C1 segment of cervical spinal cord (tissue), 14 donors: ENCODE measurements around the gene VPS54.
"Not testable (repeated sequence)": the region's sequence is repeated elsewhere in the genome, so short reads cannot be mapped to it uniquely, and the experiment has no call there.

Source experiments
- DNase-seq, 14 donors: peaks; one replicate each; lab custom pipeline; 2025; lab: John Stamatoyannopoulos, UW

VPS54 gene

DNA sequence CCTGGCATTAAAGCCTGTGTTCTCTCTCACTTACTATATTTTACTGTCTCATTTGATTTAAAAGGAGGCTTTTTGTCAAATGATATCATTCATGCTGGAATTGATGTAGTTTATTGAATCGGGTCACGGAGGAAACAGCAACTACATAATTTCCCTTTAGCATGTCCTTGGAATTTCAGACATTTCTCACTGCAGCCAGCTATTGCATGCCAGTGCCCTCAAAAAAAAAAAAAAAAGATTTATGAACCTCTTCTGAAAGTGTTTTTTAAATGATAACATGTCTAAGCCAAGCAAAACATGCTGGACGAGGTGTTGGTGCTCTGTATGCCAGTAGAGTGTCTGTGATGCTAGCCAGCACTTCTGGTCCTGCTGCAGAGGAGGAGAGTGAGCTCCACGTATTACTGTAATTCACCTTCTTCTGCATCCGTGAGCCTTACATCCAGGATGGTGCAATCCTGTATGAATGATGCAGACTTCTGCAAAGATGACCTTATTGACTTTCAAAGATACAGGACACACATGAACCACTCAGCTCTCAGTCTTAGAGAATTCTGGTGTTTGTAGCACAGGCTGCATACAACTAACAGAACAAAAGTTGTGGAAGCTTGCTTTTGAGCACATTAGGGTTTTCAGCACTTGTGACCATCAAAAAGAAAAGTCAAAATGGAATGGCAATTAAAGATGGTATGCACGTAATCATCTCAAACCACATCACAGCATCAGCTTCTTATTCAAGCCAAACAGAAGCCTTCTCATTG lies 146.5 kb downstream of the VPS54 start:
- DNase-seq = no peak

GRCh38 chr2:63871864-63872263 lies 147.4 kb downstream of the VPS54 start:
- no peak for DNase-seq

DNA sequence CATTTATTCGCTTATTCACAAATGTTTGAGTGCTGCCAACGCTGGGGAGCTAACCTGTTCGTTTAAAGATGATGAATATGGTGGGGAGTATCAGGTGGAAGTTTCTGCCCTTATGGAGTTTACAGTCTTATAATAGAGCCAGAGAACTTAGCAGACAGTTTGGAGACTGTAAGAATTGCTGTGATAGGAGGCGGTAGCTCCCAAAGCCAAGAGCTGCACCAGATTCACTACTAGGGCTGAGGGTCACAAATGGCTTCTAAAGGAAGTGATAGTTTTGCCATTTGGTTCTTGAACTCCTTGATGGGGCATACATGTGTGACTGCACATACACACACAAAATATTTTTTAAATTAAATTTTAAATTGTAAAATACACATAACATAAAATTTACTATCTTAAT lies 148.5 kb downstream of the VPS54 start:
- no peak for DNase-seq

GRCh38 chr2:63866009-63866709 lies 153.1 kb downstream of the VPS54 start:
- DNase-seq = no peak

- DNase-seq = no peak
These were observed 153.9 kb downstream of the VPS54 start for GRCh38 chr2:63865159-63865799.

DNA sequence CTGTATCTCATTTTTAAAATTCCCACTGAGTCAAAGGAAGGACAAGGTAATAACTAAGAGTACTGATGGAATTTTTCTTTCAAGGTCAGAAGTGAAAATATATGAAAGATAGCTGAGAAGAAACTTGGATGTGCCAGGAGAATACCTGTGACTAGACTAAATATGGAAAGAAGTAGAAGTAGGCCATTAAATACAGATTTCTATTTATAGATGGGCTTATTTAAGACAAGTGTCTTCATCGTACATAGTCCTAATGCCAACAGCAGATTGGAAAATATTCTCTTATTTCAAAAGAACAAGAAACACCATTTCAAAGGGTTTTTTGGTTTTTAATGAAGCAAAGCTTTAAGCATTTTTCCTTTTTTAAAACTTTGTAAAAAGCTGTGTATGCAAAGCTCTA lies 155.5 kb downstream of the VPS54 start:
- no peak for DNase-seq

- DNase-seq = no peak
These were observed 156.4 kb downstream of the VPS54 start for GRCh38 chr2:63862806-63863205.

- peak in 3 of 14 donors; percentile 8 to 25 (median 23) for DNase-seq
These were observed 157.9 kb downstream of the VPS54 start for GRCh38 chr2:63861220-63861822.

- no peak for DNase-seq
These were observed 160.9 kb downstream of the VPS54 start for GRCh38 chr2:63858291-63858690.

DNA sequence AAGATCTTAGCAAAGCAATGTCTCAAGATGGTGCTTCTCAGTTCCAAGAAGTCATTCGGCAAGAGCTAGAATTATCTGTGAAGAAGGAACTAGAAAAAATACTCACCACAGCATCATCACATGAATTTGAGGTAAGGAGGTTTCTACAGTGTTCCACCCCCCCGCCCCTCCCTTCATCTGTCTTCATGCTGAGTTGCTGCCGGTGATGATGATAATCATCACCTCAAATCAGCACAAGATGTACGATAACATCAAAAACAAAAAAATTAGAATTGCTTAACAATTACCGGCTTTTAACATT lies 163.0 kb downstream of the VPS54 start:
- DNase-seq = no peak

GRCh38 chr2:63855418-63856302 lies 163.6 kb downstream of the VPS54 start:
- peak in 1 of 14 donors; percentile 6 for DNase-seq

DNA sequence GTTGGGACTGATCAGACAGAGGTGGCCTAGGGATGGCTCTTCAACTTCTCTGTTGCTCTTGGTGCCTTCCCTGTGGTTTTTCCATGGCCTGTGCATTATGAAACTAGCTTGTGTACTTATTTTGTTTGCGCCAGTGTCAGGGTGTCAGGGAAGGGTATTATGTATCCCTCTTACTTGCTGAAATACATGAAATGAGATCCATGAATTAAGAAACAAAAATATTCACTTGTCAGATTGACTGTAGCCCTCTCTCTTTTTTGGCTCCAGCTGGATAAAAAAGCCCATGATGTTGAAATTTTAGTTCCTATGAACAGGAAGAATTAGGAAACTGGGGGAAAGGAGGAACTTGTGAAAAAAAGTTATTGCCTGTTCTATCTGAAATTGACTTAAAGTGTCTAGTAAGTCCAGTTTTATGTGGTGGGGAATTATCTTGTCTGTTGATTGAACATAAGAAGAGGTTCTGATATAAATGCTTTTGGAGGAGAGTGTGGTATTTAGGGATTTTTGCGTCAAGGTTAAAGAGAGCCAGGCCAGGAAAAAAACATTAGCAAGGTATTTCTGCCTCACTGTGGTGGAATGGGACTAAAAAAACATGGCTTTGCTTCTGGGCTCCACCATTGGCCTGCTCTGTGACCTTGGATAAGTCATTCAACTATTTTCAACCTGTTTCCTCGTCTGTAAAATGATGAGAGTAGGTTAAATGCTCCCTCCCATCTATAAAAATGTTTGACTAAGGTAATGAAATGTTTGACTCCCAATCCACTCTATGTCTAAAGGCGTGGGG lies 165.5 kb downstream of the VPS54 start:
- no peak for DNase-seq

GRCh38 chr2:63851691-63852311 lies 167.4 kb downstream of the VPS54 start:
- no peak for DNase-seq

DNA sequence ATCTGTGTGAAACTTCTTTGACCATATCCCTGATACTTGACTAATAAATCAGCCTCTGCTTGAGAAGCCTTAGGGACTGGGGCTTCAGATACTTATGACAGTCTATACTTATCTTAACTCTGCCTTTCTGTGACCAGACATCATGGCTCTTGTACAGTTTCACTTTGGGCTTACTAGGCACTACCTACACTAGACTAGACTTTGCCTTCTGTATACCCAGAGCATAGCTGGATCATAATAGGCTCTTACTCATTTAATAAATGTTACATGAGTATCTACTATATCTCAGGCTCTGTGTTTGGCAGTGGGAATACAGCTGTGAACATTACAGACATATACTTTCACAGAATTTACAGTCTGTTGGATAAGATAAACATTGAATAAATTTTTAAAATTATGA lies 168.6 kb downstream of the VPS54 start:
- DNase-seq = no peak

GRCh38 chr2:63850204-63850571 lies 169.0 kb downstream of the VPS54 start:
- no peak for DNase-seq

GRCh38 chr2:63849381-63850203 lies 169.6 kb downstream of the VPS54 start:
- peak in 2 of 14 donors; percentile 1 to 11 for DNase-seq

DNA sequence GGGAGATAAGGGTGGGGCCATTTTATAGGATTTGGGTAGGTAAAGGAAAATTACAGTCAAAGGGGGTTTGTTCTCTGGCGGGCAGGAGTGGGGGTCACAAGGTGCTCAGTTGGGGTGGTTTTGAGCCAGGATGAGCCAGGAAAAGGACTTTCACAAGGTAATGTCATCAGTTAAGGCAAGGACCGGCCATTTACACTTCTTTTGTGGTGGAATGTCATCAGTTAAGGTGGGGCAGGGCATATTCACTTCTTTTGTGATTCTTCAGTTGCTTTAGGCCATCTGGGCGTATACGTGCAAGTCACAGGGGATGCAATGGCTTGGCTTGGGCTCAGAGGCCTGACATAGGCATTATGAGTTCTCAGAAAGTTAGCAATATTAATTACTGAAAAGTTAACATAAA lies 171.7 kb downstream of the VPS54 start:
- DNase-seq = not testable (repeated sequence)

GRCh38 chr2:63846487-63846886 lies 172.7 kb downstream of the VPS54 start:
- DNase-seq = no peak

DNA sequence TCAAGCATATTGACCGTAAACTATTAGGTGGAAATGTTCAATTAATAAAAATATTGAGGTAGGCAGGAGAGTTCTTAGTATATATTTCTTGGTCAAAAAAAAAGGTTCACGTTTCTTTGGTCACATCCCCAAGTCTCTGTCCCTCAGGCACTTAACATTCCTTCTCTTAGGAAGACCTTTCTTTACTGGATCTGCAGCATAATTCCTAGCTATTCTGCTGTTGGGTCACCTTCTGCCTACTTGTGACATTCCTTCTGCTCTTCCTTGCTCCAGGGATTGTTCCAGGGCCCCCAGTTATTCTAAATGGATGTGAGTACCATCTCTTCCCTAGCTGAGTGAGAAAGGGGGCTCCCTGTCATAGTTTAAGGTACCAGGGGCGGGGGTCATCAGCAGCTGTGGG lies 173.4 kb downstream of the VPS54 start:
- no peak for DNase-seq
